ENCODE data around the gene TANGO6. TPM values are rescaled to one million over a fixed set of nuclear protein-coding genes. Genes with fewer than 3 reads are reported as not detected.
A peak's percentile ranks its signal among the peaks of the same experiment; 100 is the strongest.

TANGO6 gene
- total and polyA plus RNA-seq, 2 of the 8 experiments (the other 6 are each of a cell fraction or from before 2014, with no cell fraction given) = 5.0 to 19.5 TPM

DNA sequence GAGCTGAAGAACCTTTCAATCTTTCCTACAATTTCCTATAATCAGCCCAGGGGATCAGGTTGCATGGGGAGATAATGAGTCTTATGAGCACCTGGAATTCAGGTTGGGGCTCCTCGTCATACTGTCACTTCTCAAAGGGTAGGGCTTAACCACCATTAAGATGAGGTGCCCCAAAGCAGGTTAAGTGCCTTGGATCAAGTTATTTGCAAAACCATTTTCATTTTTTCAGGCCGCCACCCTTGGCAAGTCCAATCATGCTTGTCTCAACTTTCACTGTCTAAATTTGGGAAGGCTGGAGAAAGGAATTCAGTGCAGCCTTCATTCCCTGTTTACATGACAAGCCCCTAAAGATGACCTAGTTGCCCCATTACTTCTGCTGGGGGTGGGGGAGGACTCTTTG is 44.9 kb upstream of the TANGO6 start:
- TF ChIP-seq HDAC6 (IDR thresholded peaks at IDR 0.05; ENCODE audit: low read depth, low read length) (no peak), SIN3A (conservative IDR thresholded peaks at IDR 0.05 in 1 of 2, IDR thresholded peaks at IDR 0.05 in 1 of 2; ENCODE audit: low read depth in 1 of 2, low read length in 2 of 2) (no peak), EP300 (IDR thresholded peaks at IDR 0.05; ENCODE audit: borderline replicate concordance in 1 of 2, low read depth in 2 of 2, low read length in 2 of 2) (no peak), GTF2F1 (IDR thresholded peaks at IDR 0.05; ENCODE audit: borderline replicate concordance, low read depth, low read length) (no peak), CHD2 (IDR thresholded peaks at IDR 0.05; ENCODE audit: low read length) (no peak), CHD1 (IDR thresholded peaks at IDR 0.05; ENCODE audit: low read depth, low read length) (no peak), CREB1 (IDR thresholded peaks at IDR 0.05) (no peak), TAF7 (optimal IDR thresholded peaks at IDR 0.05; ENCODE audit: borderline replicate concordance, low read depth, low read length) (no peak), JUND (IDR thresholded peaks at IDR 0.05; ENCODE audit: low read length) (no peak), RNF2 (IDR thresholded peaks at IDR 0.05; ENCODE audit: borderline replicate concordance, low read depth, low read length, missing control alignments, poor library complexity, severe bottlenecking) (no peak)
- Histone ChIP-seq H2BK12ac (ENCODE audit: low read depth, low read length) (0 out of 2 replicates have a peak overlapping the region, but pooled peaks have one; percentile 68), H2BK20ac (ENCODE audit: low read length) (no peak overlapping the region), H3K14ac (ENCODE audit: insufficient read length) (no peak overlapping the region), H3K18ac (ENCODE audit: extremely low read depth, low read length) (no peak overlapping the region), H3K4me3 (ENCODE audit: extremely low read depth in 1 of 4, insufficient read depth in 2 of 4, low read depth in 3 of 4, low read length in 4 of 4) (no peak overlapping the region), H3K23me2 (ENCODE audit: low read depth, low read length) (no peaks in the 10 kb centered on the region), H2AK5ac (ENCODE audit: low read depth, low read length) (0 out of 2 replicates have a peak overlapping the region, but pooled peaks have one; percentile 82), H4K20me1 (replicated peaks in 1 of 2; ENCODE audit: control insufficient read depth in 1 of 2, insufficient read depth in 2 of 2, low read length in 2 of 2) (peaks cover 0 to 3% of the 10 kb centered on the region in 2 experiments), H3K79me2 (ENCODE audit: control insufficient read depth in 1 of 2, insufficient read depth in 2 of 2, low read length in 2 of 2) (peaks cover 0 to 54% of the 10 kb centered on the region in 2 experiments; a peak in 2 of 4 replicates), H3K27ac (ENCODE audit: low read depth, low read length) (no peak overlapping the region), H3K4me2 (ENCODE audit: insufficient read depth in 1 of 2, low read depth in 2 of 2, low read length in 2 of 2) (no peak overlapping the region; a peak in 1 of 4 replicates), H4K5ac (ENCODE audit: insufficient read length, low read depth, low read length) (no peak overlapping the region), H3K27me3 (replicated peaks in 1 of 4; ENCODE audit: control insufficient read depth in 3 of 4, extremely low read depth in 1 of 4, insufficient read depth in 3 of 4, low read length in 3 of 4) (no peaks in the 10 kb centered on the region; a peak in 1 of 7 replicates), H3K56ac (replicated peaks; ENCODE audit: insufficient read length, low read depth, low read length) (no peak overlapping the region), H3K4ac (replicated peaks; ENCODE audit: insufficient read length, low read depth, low read length) (no peak overlapping the region), H3K9ac (replicated peaks in 1 of 4; ENCODE audit: extremely low read depth in 1 of 4, low read depth in 3 of 4, low read length in 3 of 4) (no peak overlapping the region), H4K8ac (ENCODE audit: extremely low read depth, insufficient read depth, low read length) (no peak overlapping the region), H2BK5ac (ENCODE audit: low read depth, low read length) (peak overlapping the region; percentile 32; the same call in 1 of the 2 replicates), H3K79me1 (ENCODE audit: low read depth, low read length) (peaks cover 5% of the 10 kb centered on the region; the same call in 1 of the 2 replicates), H3K9me3 (ENCODE audit: insufficient read depth in 2 of 2, low read depth in 1 of 2, low read length in 1 of 2) (no peaks in the 10 kb centered on the region), H2BK120ac (replicated peaks; ENCODE audit: low read depth, low read length) (no peak overlapping the region), H3K36me3 (ENCODE audit: control insufficient read depth in 2 of 4, insufficient read depth in 4 of 4, low read length in 3 of 4) (peaks cover 8 to 23% (median 17%) of the 10 kb centered on the region in 4 experiments), H3K4me1 (replicated peaks in 1 of 4; ENCODE audit: control insufficient read depth in 3 of 4, insufficient read depth in 4 of 4, low read length in 3 of 4) (peaks cover 4 to 13% (median 7%) of the 10 kb centered on the region in 4 experiments; a peak in 5 of 7 replicates), H2AFZ (ENCODE audit: low read length) (no peak overlapping the region), H2BK15ac (ENCODE audit: low read length) (no peak overlapping the region), H4K91ac (replicated peaks; ENCODE audit: insufficient read length, low read length) (no peak overlapping the region), H3K23ac (ENCODE audit: insufficient read length) (no peak overlapping the region)
- WGBS, 2 experiments (ENCODE audit: extremely low coverage in 1 of 2, insufficient coverage in 1 of 2, insufficient read length in 1 of 2, insufficient replicate concordance in 2 of 2, low coverage in 1 of 2, low lambda C conversion rate in 2 of 2, missing lambda C conversion rate in 1 of 2) = 85% methylated on average over 2 of the region's 2 CpGs; no CpG with 5 or more reads in 1 of the 2 experiments
- DNase-seq (ENCODE audit: low read depth in 1 of 2, low spot score in 2 of 2) = no peak
- no peak for FAIRE-seq
- POLR2A ChIA-PET (ENCODE audit: partially characterized antibody) = interaction anchor here (0.7 to 1.1 kb wide), 3 partner anchors 60 to 402 kb away, joined by 3 to 4 read pairs (median 3); no protein-coding TSS in a partner anchor
- CTCF ChIA-PET (ENCODE audit: partially characterized antibody) = interaction anchor here (0.8 to 6.7 kb wide), 10 partner anchors 10 to 270 kb away, joined by 3 to 71 read pairs (median 4); no protein-coding TSS in a partner anchor
